GM12878 (cell line): ENCODE data around the gene NUDT16L1. TPM values are rescaled to one million over a fixed set of nuclear protein-coding genes. Genes with fewer than 3 reads are reported as not detected.

Experiments used
- ATAC-seq: fragments of 200-7000 bp; cut with Tn5 transposase; 3 replicates; pipeline ENCODE4 v1.9.1; 2020; ENCODE audit warnings: mild to moderate bottlenecking, moderate library complexity
- BruUV-seq: library from RNA; stranded (reverse); fragments of 400-500 nt; replicated peaks from 2 replicates; lab custom pipeline; 2021; lab: Mats Ljungman, UMichigan
- CTCF ChIA-PET: fragments of 300-600 bp; sonication (Branson Sonifier 250); formaldehyde crosslinking; extraction: SDS; loops from one replicate; lab custom pipeline; 2021; ENCODE audit warnings: inconsistent platforms; lab: Yijun Ruan, JAX
- POLR2A ChIA-PET: fragments of 350-600 bp; formaldehyde crosslinking; extraction: SDS; loops from one replicate; lab custom pipeline; 2021; ENCODE audit warnings: inconsistent platforms; lab: Charles Lee
- RAD21 ChIA-PET: fragments of 300-600 bp; sonication (Branson Sonifier 250); formaldehyde crosslinking; loops from one replicate; lab custom pipeline; 2023; ENCODE audit warnings: antibody characterized with exemption; ENCODE audit not compliant: unreplicated experiment; lab: Charles Lee
- SMC1A ChIA-PET: fragments of 300-600 bp; sonication (Branson Sonifier 250); formaldehyde crosslinking; loops from one replicate; lab custom pipeline; 2023; ENCODE audit not compliant: unreplicated experiment, uncharacterized antibody; lab: Charles Lee
- DNase-seq: peaks from one replicate; pipeline ENCODE4 v3.0.0-alpha.2; 2011; ENCODE audit warnings: low read depth, low spot score
- FAIRE-seq: peaks from 3 replicates; lab custom pipeline; 2011; peaks lifted over from hg19 to GRCh38; lab: Jason Lieb, UNC
- H2AFZ ChIP-seq: 2 replicates; pipeline ENCODE4 v1.6.0; 2011; ENCODE audit warnings: low read depth, low read length, control low read depth; ENCODE audit not compliant: control insufficient read depth
- H3K27ac ChIP-seq: 2 replicates; pipeline ENCODE4 v1.5.1; 2011; ENCODE audit warnings: control low read depth; ENCODE audit not compliant: control insufficient read depth, insufficient read depth
- H3K27me3 ChIP-seq, 2 experiments: replicated peaks in 1 of 2; 2 replicates each; pipeline versions ENCODE4 v1.6.0 to v1.6.1; 2011; ENCODE audit warnings: low read length in 1 of 2; ENCODE audit not compliant: control insufficient read depth in 2 of 2, insufficient read depth in 2 of 2
- H3K36me3 ChIP-seq, 2 experiments: 2 replicates each; pipeline ENCODE4 v1.5.1; 2011; ENCODE audit warnings: low read length in 1 of 2; ENCODE audit not compliant: control insufficient read depth in 2 of 2, insufficient read depth in 2 of 2
- H3K4me1 ChIP-seq: 2 replicates; pipeline ENCODE4 v1.6.1; 2011; ENCODE audit warnings: mild to moderate bottlenecking, low read length, moderate library complexity, mixed read lengths; ENCODE audit not compliant: control insufficient read depth, insufficient read depth
- H3K4me2 ChIP-seq: 2 replicates; pipeline ENCODE4 v1.6.0; 2011; ENCODE audit warnings: control low read depth; ENCODE audit not compliant: control insufficient read depth, insufficient read depth
- H3K4me3 ChIP-seq: fragments of 200-600 bp; sonication (generic); 2 replicates; pipeline ENCODE4 v1.5.1; 2016
- H3K79me2 ChIP-seq: 2 replicates; pipeline ENCODE4 v1.6.0; 2011; ENCODE audit warnings: low read length; ENCODE audit not compliant: control insufficient read depth, insufficient read depth
- H3K9ac ChIP-seq: 2 replicates; pipeline ENCODE4 v1.8.0; 2011; ENCODE audit warnings: low read length, control low read depth, mixed read lengths; ENCODE audit not compliant: control insufficient read depth, insufficient read depth
- H3K9me3 ChIP-seq: replicated peaks from 3 replicates; pipeline ENCODE4 v1.5.1; 2011; ENCODE audit warnings: mild to moderate bottlenecking, low read length; ENCODE audit not compliant: control insufficient read depth, insufficient read depth
- H4K20me1 ChIP-seq: 2 replicates; pipeline ENCODE4 v1.6.0; 2011; ENCODE audit not compliant: control insufficient read depth, insufficient read depth
- E4F1 ChIP-seq: fragments of 450-650 bp; IDR thresholded peaks from 2 replicates; pipeline ENCODE4 v1.6.1; 2018; ENCODE audit warnings: borderline replicate concordance, mild to moderate bottlenecking; ENCODE audit not compliant: partially characterized antibody
- WGBS: methylation state at CpG from one replicate; pipeline ENCODE4 v1.1.6; 2016; ENCODE audit warnings: low lambda C conversion rate; ENCODE audit not compliant: insufficient replicate concordance, insufficient coverage; ENCODE audit errors: missing lambda C conversion rate; 5-methylcytosine and 5-hydroxymethylcytosine counted together
- in situ Hi-C: fragments of 300-500 bp; cut with MboI; formaldehyde crosslinking; loops from 9 replicates; pipeline ENCODE4 v1.14.3; 2018; ENCODE audit warnings: mixed read lengths
- intact Hi-C: fragments of 100-400 bp; cut with micrococcal nuclease; formaldehyde crosslinking; loops from one replicate; pipeline ENCODE4 v1.14.2; 2022; ENCODE audit not compliant: unreplicated experiment
- polyA plus RNA-seq, 11 experiments: library from polyadenylated mRNA; depleted of rRNA in 4 of 11; unstranded in 6 of 11; stranded (reverse) in 5 of 11; fragments of >200 nt; fragmentation: Nextera tagmentation in 4 of 11; fragmentation: Illumina TruSeq in 1 of 11; extraction: Ambion mirVana in 4 of 11; extraction: Trizol in 1 of 11; gene quantifications; 1 replicate in 1 of 11; 2 replicates in 10 of 11; pipeline versions ENCODE4 v1.2.1 to v1.2.3, GENCODE V29; 2011 to 2016; ENCODE audit warnings: inconsistent platforms in 2 of 11, missing spikeins in 2 of 11, low read depth in 1 of 11
- total RNA-seq, 4 experiments: library from RNA; depleted of rRNA in 3 of 4; stranded (reverse); fragments of >200 nt in 3 of 4; fragmentation: Illumina TruSeq in 1 of 4; extraction: Trizol in 1 of 4; gene quantifications; 2 replicates each; pipeline versions ENCODE4 v1.2.1 to v1.2.3, GENCODE V29; 2013 to 2021
- TF ChIP-seq, protein P1 (sequence below): fragments of 450-650 bp; IDR thresholded peaks from 2 replicates; pipeline ENCODE4 v1.6.1; 2017; ENCODE audit warnings: mild to moderate bottlenecking, moderate library complexity

NUDT16L1 gene
- total and polyA plus RNA-seq, 10 of the 15 experiments (the other 5 are each of a cell fraction or from before 2014, with no cell fraction given), result 1.4 to 77.7 (median 28.9) TPM

- FAIRE-seq, result no peak
- ATAC-seq, result no peak
- H3K27me3 ChIP-seq, result no peaks in the 10 kb centered on the region
- no peak for DNase-seq
- RAD21 ChIA-PET, result no interaction called here
- POLR2A ChIA-PET, result no interaction called here
- no peak overlapping the region for H3K27ac ChIP-seq
- SMC1A ChIA-PET, result no interaction called here
- H2AFZ ChIP-seq, result no peak overlapping the region
- intact Hi-C loops, result no loop called here
- no peak for TF ChIP-seq E4F1
- TF ChIP-seq, protein P1, sequence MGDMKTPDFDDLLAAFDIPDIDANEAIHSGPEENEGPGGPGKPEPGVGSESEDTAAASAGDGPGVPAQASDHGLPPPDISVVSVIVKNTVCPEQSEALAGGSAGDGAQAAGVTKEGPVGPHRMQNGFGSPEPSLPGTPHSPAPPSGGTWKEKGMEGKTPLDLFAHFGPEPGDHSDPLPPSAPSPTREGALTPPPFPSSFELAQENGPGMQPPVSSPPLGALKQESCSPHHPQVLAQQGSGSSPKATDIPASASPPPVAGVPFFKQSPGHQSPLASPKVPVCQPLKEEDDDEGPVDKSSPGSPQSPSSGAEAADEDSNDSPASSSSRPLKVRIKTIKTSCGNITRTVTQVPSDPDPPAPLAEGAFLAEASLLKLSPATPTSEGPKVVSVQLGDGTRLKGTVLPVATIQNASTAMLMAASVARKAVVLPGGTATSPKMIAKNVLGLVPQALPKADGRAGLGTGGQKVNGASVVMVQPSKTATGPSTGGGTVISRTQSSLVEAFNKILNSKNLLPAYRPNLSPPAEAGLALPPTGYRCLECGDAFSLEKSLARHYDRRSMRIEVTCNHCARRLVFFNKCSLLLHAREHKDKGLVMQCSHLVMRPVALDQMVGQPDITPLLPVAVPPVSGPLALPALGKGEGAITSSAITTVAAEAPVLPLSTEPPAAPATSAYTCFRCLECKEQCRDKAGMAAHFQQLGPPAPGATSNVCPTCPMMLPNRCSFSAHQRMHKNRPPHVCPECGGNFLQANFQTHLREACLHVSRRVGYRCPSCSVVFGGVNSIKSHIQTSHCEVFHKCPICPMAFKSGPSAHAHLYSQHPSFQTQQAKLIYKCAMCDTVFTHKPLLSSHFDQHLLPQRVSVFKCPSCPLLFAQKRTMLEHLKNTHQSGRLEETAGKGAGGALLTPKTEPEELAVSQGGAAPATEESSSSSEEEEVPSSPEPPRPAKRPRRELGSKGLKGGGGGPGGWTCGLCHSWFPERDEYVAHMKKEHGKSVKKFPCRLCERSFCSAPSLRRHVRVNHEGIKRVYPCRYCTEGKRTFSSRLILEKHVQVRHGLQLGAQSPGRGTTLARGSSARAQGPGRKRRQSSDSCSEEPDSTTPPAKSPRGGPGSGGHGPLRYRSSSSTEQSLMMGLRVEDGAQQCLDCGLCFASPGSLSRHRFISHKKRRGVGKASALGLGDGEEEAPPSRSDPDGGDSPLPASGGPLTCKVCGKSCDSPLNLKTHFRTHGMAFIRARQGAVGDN, result no peak
- 97% methylated on average over 27 of the region's 27 CpGs for WGBS
- H3K36me3 ChIP-seq, result peaks cover 0 to 25% of the 10 kb centered on the region in 2 experiments; a peak in 3 of 4 replicates
- no peak overlapping the region for H3K9ac ChIP-seq
- CTCF ChIA-PET, result no interaction called here
- in situ Hi-C loops, result no loop called here
- H3K9me3 ChIP-seq, result no peaks in the 10 kb centered on the region
- no peaks in the 10 kb centered on the region for H4K20me1 ChIP-seq
- no peak overlapping the region for H3K4me3 ChIP-seq
- H3K4me1 ChIP-seq, result no peaks in the 10 kb centered on the region
- no peak overlapping the region for H3K4me2 ChIP-seq
- no TSS peak for BruUV-seq
- no peaks in the 10 kb centered on the region for H3K79me2 ChIP-seq
Measured at GRCh38 chr16:4686497-4687210, 6.7 kb upstream of the NUDT16L1 start.
